Panc1 (cell line): ENCODE measurements around the gene EEF1AKMT1. TPM values are rescaled to one million over a fixed set of nuclear protein-coding genes. Genes with fewer than 3 reads are reported as not detected.

Source experiments
- ATAC-seq: fragments of 200-7000 bp; cut with Tn5 transposase; 2 replicates; pipeline ENCODE4 v1.9.1; 2020; ENCODE audit warnings: mild to moderate bottlenecking, moderate library complexity
- BruUV-seq: library from RNA; stranded (reverse); fragments of 400-500 nt; replicated peaks from 2 replicates; lab custom pipeline; 2021; lab: Mats Ljungman, UMichigan
- CTCF ChIA-PET: fragments of 300-600 bp; sonication (Branson Sonifier 250); formaldehyde crosslinking; loops from one replicate; lab custom pipeline; 2022; ENCODE audit warnings: antibody characterized with exemption; lab: Charles Lee
- POLR2A ChIA-PET: fragments of 300-600 bp; sonication (Branson Sonifier 250); formaldehyde crosslinking; loops from one replicate; lab custom pipeline; 2022; ENCODE audit warnings: antibody characterized with exemption; lab: Charles Lee
- DNase-seq: peaks from one replicate; pipeline ENCODE4 v3.0.0-alpha.2; 2010; ENCODE audit warnings: low read depth, low spot score
- H3K27ac ChIP-seq: 2 replicates; pipeline ENCODE4 v1.5.1; 2011; ENCODE audit warnings: mild to moderate bottlenecking, low read length, inconsistent platforms
- H3K27me3 ChIP-seq: fragments of 200-500 bp; sonication (Bioruptor generic); 2 replicates; pipeline ENCODE4 v1.6.0; 2014; ENCODE audit warnings: low read length, inconsistent platforms; ENCODE audit not compliant: control insufficient read depth, insufficient read depth
- H3K36me3 ChIP-seq: fragments of 200-500 bp; sonication (Bioruptor generic); 2 replicates; pipeline ENCODE4 v1.5.1; 2014; ENCODE audit warnings: inconsistent platforms, mild to moderate bottlenecking, low read length, moderate library complexity; ENCODE audit not compliant: control insufficient read depth, insufficient read depth
- H3K4me1 ChIP-seq: 2 replicates; pipeline ENCODE4 v1.5.1; 2011; ENCODE audit warnings: inconsistent platforms, mild to moderate bottlenecking, low read length, moderate library complexity; ENCODE audit not compliant: control insufficient read depth, insufficient read depth
- H3K4me3 ChIP-seq, 2 experiments: 2 replicates each; pipeline ENCODE4 v1.5.1; 2011 to 2012; ENCODE audit warnings: low read depth in 2 of 2, low read length in 2 of 2, mild to moderate bottlenecking in 2 of 2, inconsistent platforms in 1 of 2, moderate library complexity in 1 of 2
- H3K9me3 ChIP-seq: fragments of 200-500 bp; sonication (Bioruptor generic); 2 replicates; pipeline ENCODE4 v1.5.1; 2014; ENCODE audit warnings: low read depth, mild to moderate bottlenecking, inconsistent platforms, low read length, moderate library complexity; ENCODE audit not compliant: control insufficient read depth, insufficient read depth
- POLR2AphosphoS5 ChIP-seq: IDR thresholded peaks from 2 replicates; pipeline ENCODE4 v1.6.1; 2012; ENCODE audit warnings: mild to moderate bottlenecking, low read depth, low read length, moderate library complexity
- REST ChIP-seq, 2 experiments: IDR thresholded peaks; 2 replicates each; pipeline ENCODE4 v1.6.1; 2011 to 2012; ENCODE audit warnings: low read depth in 2 of 2, control low read depth in 1 of 2, low read length in 1 of 2, mild to moderate bottlenecking in 1 of 2, moderate library complexity in 1 of 2; ENCODE audit not compliant: insufficient read depth in 1 of 2
- SIN3A ChIP-seq: IDR thresholded peaks from 2 replicates; pipeline ENCODE4 v1.6.1; 2012; ENCODE audit warnings: low read depth, mild to moderate bottlenecking, low read length, moderate library complexity, borderline replicate concordance; ENCODE audit not compliant: insufficient read depth
- TCF7L2 ChIP-seq: IDR thresholded peaks from 2 replicates; pipeline ENCODE4 v1.6.1; 2011; ENCODE audit warnings: mild to moderate bottlenecking, low read depth, low read length, inconsistent platforms
- in situ Hi-C: cut with HindIII; loops from 2 replicates; pipeline ENCODE4 v1.10.0; 2016; ENCODE audit warnings: low sequenced_read_pairs, low pct_unique_long_range_greater_than_20kb
- intact Hi-C: fragments of 100-400 bp; cut with micrococcal nuclease; formaldehyde crosslinking; loops from one replicate; pipeline ENCODE4 v1.10.0; 2022; ENCODE audit not compliant: unreplicated experiment
- total RNA-seq: library from RNA; stranded (reverse); gene quantifications from one replicate; pipeline ENCODE4 v1.2.1, GENCODE V29; 2021; ENCODE audit not compliant: unreplicated experiment
- TF ChIP-seq, protein P1 (sequence below): fragments of 450-650 bp; IDR thresholded peaks from 2 replicates; pipeline ENCODE4 v1.5.1; 2017; ENCODE audit warnings: mild to moderate bottlenecking

EEF1AKMT1 gene
- total RNA-seq, 1 experiment from 2014 or later = 5.4 TPM

DNA sequence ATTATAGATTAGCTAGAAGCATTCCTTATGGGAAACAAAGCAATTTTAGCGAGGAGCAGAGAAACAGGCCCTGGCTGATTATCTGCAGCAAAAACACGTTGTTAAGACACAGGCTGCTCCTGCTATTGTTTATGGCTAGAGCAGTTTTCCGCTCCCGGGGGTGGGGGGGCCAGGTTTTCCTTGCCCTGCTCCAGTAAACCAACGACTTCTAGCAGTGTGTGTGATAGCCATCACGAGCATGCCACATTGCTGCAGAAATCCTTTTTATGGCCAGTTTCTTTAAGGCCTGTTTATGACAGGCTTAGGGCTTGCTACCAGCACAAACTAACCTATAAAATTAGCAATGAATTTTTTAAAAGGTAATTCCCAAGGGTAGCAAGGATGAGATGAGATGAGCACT is 88.7 kb downstream of the EEF1AKMT1 start:
- CTCF ChIA-PET = no interaction called here
- DNase-seq (no peak), ATAC-seq (no peak)
- in situ Hi-C loops (no loop called here), intact Hi-C loops (no loop called here)
- POLR2A ChIA-PET = no interaction called here
- no peaks in the 10 kb centered on the region for H3K4me1 ChIP-seq
- H3K36me3 ChIP-seq = no peaks in the 10 kb centered on the region
- no TSS peak for BruUV-seq
- no peak overlapping the region for H3K4me3 ChIP-seq
- H3K9me3 ChIP-seq = no peaks in the 10 kb centered on the region
- no peaks in the 10 kb centered on the region for H3K27me3 ChIP-seq
- H3K27ac ChIP-seq = no peak overlapping the region
- TF ChIP-seq REST (IDR thresholded peaks at IDR 0.05; ENCODE audit: insufficient read depth in 1 of 2, low read depth in 2 of 2, low read length in 1 of 2) (no peak), TCF7L2 (no peak), SIN3A (no peak), POLR2AphosphoS5 (no peak)
- TF ChIP-seq, protein P1, sequence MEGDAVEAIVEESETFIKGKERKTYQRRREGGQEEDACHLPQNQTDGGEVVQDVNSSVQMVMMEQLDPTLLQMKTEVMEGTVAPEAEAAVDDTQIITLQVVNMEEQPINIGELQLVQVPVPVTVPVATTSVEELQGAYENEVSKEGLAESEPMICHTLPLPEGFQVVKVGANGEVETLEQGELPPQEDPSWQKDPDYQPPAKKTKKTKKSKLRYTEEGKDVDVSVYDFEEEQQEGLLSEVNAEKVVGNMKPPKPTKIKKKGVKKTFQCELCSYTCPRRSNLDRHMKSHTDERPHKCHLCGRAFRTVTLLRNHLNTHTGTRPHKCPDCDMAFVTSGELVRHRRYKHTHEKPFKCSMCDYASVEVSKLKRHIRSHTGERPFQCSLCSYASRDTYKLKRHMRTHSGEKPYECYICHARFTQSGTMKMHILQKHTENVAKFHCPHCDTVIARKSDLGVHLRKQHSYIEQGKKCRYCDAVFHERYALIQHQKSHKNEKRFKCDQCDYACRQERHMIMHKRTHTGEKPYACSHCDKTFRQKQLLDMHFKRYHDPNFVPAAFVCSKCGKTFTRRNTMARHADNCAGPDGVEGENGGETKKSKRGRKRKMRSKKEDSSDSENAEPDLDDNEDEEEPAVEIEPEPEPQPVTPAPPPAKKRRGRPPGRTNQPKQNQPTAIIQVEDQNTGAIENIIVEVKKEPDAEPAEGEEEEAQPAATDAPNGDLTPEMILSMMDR = no peak

- Histone ChIP-seq H3K4me3 (no peak overlapping the region), H3K36me3 (no peaks in the 10 kb centered on the region), H3K4me1 (no peaks in the 10 kb centered on the region), H3K27me3 (no peaks in the 10 kb centered on the region), H3K27ac (no peak overlapping the region), H3K9me3 (no peaks in the 10 kb centered on the region)
- TF ChIP-seq REST (IDR thresholded peaks at IDR 0.05; ENCODE audit: insufficient read depth in 1 of 2, low read depth in 2 of 2, low read length in 1 of 2) = no peak
- no peak for TF ChIP-seq TCF7L2
- TF ChIP-seq POLR2AphosphoS5 = no peak
- TF ChIP-seq, protein P1 = no peak
- TF ChIP-seq SIN3A = no peak
- intact Hi-C loops (no loop called here), in situ Hi-C loops (no loop called here)
- ATAC-seq = no peak
- CTCF ChIA-PET = no interaction called here
- POLR2A ChIA-PET = no interaction called here
- BruUV-seq = no TSS peak
- DNase-seq = no peak
Observed at GRCh38 chr13:20684546-20684945, 89.2 kb downstream of the EEF1AKMT1 start.
